NB4 (cell line): ENCODE results near the gene OR2F2.

ENCODE experiments used
- DNase-seq: peaks from one replicate; pipeline ENCODE4 v3.0.0; 2010; ENCODE audit warnings: low read depth
- H3K4me3 ChIP-seq: one replicate; pipeline ENCODE4 v1.5.1; 2011; ENCODE audit warnings: mild to moderate bottlenecking, low read depth, low read length, moderate library complexity
- MYC ChIP-seq: IDR thresholded peaks from 2 replicates; pipeline ENCODE4 v1.6.1; 2011; ENCODE audit warnings: low read depth, low read length
- POLR2A ChIP-seq: IDR thresholded peaks from 2 replicates; pipeline ENCODE4 v1.6.1; 2011; ENCODE audit warnings: mild to moderate bottlenecking; ENCODE audit not compliant: insufficient read length; ENCODE audit errors: extremely low read depth
- TF ChIP-seq, protein P1 (sequence below): IDR thresholded peaks from 2 replicates; pipeline ENCODE4 v1.6.1; 2011; ENCODE audit warnings: low read depth, low read length
- TF ChIP-seq, protein P2 (sequence below): IDR thresholded peaks from one replicate; pipeline ENCODE4 v1.5.1; 2012; ENCODE audit warnings: low read depth, low read length

The OR2F2 gene

DNA sequence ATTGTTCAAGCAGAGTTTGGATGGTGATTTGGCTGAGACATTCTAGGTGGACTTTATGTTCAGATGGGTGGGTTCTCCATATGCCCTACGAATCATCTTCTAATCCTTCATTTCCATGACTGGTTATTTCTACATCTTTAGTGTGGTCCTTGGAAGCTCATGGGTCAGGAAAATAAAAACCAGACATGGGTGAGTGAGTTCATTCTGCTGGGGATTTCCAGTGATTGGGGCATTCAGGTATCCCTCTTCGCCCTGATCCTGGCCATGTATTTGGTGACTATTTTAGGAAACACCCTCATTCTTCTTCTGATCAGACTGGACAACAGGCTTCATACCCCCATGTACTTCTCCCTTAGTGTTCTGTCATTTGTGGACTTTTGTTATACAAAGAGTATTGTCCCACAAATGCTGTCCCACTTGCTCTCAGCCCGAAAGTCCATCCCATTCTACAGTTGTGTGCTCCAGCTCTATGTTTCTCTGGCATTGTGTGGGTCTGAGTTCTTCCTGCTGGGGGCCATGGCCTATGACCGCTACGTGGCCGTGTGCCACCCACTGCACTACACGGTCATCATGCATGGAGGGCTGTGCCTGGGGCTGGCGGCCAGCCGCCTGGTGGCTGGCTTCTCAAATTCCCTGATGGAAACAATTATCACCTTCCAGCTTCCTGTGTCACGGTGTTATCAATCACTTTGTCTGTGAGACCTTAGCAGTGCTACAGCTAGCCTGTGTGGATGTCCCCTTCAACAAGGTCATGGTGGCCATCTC lies 45.9 kb downstream of the OR2F2 start:
- no peak overlapping the region for H3K4me3 ChIP-seq
- no peak for DNase-seq
- TF ChIP-seq, protein P1, sequence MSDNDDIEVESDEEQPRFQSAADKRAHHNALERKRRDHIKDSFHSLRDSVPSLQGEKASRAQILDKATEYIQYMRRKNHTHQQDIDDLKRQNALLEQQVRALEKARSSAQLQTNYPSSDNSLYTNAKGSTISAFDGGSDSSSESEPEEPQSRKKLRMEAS, result no peak
- TF ChIP-seq, protein P2, sequence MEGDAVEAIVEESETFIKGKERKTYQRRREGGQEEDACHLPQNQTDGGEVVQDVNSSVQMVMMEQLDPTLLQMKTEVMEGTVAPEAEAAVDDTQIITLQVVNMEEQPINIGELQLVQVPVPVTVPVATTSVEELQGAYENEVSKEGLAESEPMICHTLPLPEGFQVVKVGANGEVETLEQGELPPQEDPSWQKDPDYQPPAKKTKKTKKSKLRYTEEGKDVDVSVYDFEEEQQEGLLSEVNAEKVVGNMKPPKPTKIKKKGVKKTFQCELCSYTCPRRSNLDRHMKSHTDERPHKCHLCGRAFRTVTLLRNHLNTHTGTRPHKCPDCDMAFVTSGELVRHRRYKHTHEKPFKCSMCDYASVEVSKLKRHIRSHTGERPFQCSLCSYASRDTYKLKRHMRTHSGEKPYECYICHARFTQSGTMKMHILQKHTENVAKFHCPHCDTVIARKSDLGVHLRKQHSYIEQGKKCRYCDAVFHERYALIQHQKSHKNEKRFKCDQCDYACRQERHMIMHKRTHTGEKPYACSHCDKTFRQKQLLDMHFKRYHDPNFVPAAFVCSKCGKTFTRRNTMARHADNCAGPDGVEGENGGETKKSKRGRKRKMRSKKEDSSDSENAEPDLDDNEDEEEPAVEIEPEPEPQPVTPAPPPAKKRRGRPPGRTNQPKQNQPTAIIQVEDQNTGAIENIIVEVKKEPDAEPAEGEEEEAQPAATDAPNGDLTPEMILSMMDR, result no peak
- TF ChIP-seq POLR2A, result no peak
- TF ChIP-seq MYC, result no peak

DNA sequence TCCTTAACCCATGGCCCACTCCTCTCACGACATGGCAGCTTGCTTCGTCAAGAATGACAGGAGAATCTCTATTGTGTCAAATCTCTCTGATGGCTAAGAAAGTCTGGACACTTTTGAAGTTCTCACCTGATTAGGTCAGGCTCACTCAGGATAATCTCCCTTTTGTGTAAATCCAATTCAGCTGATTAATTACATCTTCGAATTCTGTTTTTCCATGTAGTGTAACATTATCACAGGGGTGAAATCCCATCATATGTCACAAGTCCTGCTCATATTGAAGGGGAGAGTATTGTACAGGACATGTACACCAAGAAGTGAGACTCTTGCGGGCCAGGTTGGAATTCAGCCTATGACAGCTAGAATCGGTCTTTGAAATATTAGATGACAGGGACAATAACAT lies 48.9 kb downstream of the OR2F2 start:
- H3K4me3 ChIP-seq, result no peak overlapping the region
- no peak for DNase-seq
- TF ChIP-seq MYC, result no peak
- TF ChIP-seq, protein P2, result no peak
- TF ChIP-seq, protein P1, result no peak
- no peak for TF ChIP-seq POLR2A
